Activated CD8-positive, alpha-beta T cell treated with anti-CD3 and anti-CD28 coated beads, Interleukin-2, amount 10 ng/mL, durations not matched to agents 7 days and 5 days (primary cell): ENCODE results near the gene MBOAT2. TPM values are rescaled to one million over a fixed set of nuclear protein-coding genes. Genes with fewer than 3 reads are reported as not detected.

Source experiments
- ATAC-seq: fragments of 150-1000 bp; cut with Tn5 transposase; one replicate; pipeline ENCODE4 v1.10.0; 2021; ENCODE audit warnings: moderate library complexity
- CTCF ChIA-PET: fragments of 350-600 bp; sonication (Branson Sonifier 250); formaldehyde crosslinking; loops from one replicate; lab custom pipeline; 2021; ENCODE audit warnings: antibody characterized with exemption; lab: Charles Lee
- POLR2A ChIA-PET: fragments of 350-600 bp; sonication (Branson Sonifier 250); formaldehyde crosslinking; loops from one replicate; lab custom pipeline; 2021; ENCODE audit warnings: antibody characterized with exemption; lab: Charles Lee
- DNase-seq: peaks from one replicate; pipeline ENCODE4 v3.0.0-alpha.2; 2020
- H3K27ac Mint-ChIP-seq: one replicate; pipeline ENCODE4 v1.8.0; 2021; ENCODE audit warnings: mild to moderate bottlenecking, mixed read lengths
- H3K27me3 Mint-ChIP-seq: one replicate; pipeline ENCODE4 v1.8.0; 2021; ENCODE audit warnings: low read depth, mixed read lengths
- H3K36me3 Mint-ChIP-seq: one replicate; pipeline ENCODE4 v1.8.0; 2021; ENCODE audit warnings: low read depth, mixed read lengths
- H3K4me1 Mint-ChIP-seq: one replicate; pipeline ENCODE4 v1.8.0; 2021; ENCODE audit warnings: low read depth, mixed read lengths
- H3K4me3 Mint-ChIP-seq: one replicate; pipeline ENCODE4 v1.8.0; 2021; ENCODE audit warnings: mild to moderate bottlenecking, mixed read lengths
- H3K9me3 Mint-ChIP-seq: one replicate; pipeline ENCODE4 v1.8.0; 2022; ENCODE audit warnings: mixed read lengths; ENCODE audit not compliant: insufficient read depth
- total RNA-seq, 2 experiments: library from RNA; stranded (reverse); gene quantifications; one replicate each; pipeline ENCODE4 v1.2.3, GENCODE V29; 2021

The MBOAT2 gene
- total RNA-seq, 2 experiments from 2014 or later = 6.3 to 6.5 TPM

DNA sequence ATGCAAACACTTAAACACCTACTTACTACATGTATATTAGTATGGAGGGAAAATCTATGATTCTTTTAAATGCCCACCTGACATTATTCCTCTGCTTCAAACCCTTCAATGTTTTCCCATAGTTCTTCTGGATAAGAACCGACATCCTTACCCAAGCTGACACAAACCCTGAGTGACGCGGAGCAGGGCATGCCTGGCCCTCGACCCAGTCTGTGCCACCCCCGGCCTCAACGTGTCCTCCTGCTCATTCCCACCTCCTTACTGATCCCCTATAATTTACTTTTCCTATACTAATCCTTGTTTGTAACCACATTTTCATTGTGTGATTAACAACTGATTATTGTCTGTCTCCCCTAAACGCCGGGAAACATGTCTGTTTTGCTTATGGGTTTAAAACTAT is 183.5 kb downstream of the MBOAT2 start:
- Mint-ChIP-seq H3K36me3 (peaks cover 11% of the 10 kb centered on the region), H3K27me3 (no peaks in the 10 kb centered on the region), H3K9me3 (no peaks in the 10 kb centered on the region), H3K4me3 (no peak overlapping the region), H3K4me1 (no peaks in the 10 kb centered on the region), H3K27ac (no peak overlapping the region)
- ATAC-seq (no peak), DNase-seq (no peak)
- CTCF ChIA-PET = no interaction called here
- POLR2A ChIA-PET = no interaction called here

DNA sequence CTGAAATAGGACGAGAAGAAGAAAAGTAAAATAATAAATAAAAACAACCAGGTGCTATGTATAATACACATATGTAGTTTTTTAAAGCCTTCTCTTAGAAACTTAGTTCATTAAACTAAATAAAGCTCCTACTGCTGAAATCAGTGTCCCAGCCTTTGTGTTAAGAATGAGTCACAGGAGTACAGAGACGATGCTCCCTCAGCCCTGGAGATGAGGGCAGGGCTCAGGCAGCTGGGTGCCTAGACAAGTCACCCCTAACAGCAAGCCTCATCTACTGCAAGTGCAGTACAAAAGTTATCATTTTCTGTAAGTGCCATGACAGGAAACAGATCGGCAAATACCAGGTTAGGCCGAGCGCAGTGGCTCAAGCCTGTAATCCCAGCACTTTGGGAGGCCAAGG is 184.3 kb downstream of the MBOAT2 start:
- H3K27me3 Mint-ChIP-seq = no peaks in the 10 kb centered on the region
- H3K9me3 Mint-ChIP-seq = no peaks in the 10 kb centered on the region
- ATAC-seq (no peak), DNase-seq (no peak)
- no peak overlapping the region for H3K4me3 Mint-ChIP-seq
- H3K27ac Mint-ChIP-seq = no peak overlapping the region
- no peaks in the 10 kb centered on the region for H3K4me1 Mint-ChIP-seq
- ChIA-PET POLR2A (no interaction called here), CTCF (interaction anchor here (0.9 kb wide), 1 partner anchor 26 kb away, joined by 3 read pairs; no protein-coding TSS in a partner anchor)
- H3K36me3 Mint-ChIP-seq = peaks cover 8% of the 10 kb centered on the region

DNA sequence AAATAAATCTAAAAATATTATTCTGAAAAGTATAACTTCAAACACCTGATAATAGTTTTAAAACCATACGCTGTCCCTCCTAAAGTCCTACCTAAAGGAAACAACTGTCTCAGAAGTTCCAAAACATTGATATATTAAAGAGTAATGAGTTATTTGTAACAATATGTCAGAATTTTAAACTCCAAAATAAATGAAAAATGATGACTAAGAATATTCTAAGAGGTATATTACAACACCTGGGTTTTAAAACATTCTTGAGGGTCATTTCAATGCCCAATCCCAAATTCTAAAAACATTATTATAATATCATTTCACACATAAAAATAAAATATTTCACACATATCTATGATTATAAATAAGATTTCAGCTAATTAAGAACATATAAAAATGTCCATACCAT is 186.3 kb downstream of the MBOAT2 start:
- DNase-seq (no peak), ATAC-seq (no peak)
- POLR2A ChIA-PET = no interaction called here
- Mint-ChIP-seq H3K27ac (no peak overlapping the region), H3K4me3 (no peak overlapping the region), H3K9me3 (no peaks in the 10 kb centered on the region), H3K27me3 (no peaks in the 10 kb centered on the region), H3K4me1 (no peaks in the 10 kb centered on the region), H3K36me3 (peaks cover 9% of the 10 kb centered on the region)
- CTCF ChIA-PET = no interaction called here

DNA sequence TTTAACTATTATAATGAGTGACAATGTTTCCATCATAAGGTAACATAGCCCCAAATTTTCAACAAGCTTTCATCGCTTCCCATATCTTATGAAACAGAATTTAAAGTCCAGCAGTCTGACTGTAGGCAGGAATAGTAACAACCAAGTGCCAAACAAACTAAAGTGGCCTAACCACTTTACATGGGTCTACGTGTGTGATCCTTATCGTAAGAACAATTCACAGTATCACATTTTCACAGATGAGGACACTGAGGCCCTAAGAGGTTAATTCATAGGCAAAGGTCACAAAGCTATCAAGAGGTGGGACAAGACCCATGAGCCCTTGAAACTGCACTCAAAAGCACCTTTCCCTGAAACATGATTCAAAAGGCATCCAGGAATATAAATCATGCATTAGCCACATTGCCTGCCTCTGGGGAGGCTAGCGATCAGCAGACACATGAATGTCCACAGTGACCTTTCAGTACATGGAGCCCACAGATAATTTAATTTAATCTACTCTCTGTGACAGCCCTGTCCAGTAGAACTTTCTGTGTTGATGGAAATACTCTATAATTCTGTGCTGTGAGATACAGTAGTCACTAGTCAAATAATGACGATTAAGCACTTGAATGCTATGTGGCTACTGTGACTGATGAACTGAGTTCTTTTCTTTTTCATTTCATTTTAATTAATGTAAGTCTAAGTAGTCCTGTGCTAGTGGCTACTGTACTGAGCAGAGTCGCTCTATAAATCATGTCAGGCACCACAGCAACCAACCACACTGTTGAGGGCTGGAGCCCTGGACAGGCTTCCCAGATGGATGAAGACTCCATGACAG is 196.4 kb downstream of the MBOAT2 start:
- CTCF ChIA-PET = interaction anchor here (1.0 kb wide), 1 partner anchor 10 kb away, joined by 3 read pairs; no protein-coding TSS in a partner anchor
- no peak for ATAC-seq
- peaks cover 52% of the 10 kb centered on the region for H3K36me3 Mint-ChIP-seq

DNA sequence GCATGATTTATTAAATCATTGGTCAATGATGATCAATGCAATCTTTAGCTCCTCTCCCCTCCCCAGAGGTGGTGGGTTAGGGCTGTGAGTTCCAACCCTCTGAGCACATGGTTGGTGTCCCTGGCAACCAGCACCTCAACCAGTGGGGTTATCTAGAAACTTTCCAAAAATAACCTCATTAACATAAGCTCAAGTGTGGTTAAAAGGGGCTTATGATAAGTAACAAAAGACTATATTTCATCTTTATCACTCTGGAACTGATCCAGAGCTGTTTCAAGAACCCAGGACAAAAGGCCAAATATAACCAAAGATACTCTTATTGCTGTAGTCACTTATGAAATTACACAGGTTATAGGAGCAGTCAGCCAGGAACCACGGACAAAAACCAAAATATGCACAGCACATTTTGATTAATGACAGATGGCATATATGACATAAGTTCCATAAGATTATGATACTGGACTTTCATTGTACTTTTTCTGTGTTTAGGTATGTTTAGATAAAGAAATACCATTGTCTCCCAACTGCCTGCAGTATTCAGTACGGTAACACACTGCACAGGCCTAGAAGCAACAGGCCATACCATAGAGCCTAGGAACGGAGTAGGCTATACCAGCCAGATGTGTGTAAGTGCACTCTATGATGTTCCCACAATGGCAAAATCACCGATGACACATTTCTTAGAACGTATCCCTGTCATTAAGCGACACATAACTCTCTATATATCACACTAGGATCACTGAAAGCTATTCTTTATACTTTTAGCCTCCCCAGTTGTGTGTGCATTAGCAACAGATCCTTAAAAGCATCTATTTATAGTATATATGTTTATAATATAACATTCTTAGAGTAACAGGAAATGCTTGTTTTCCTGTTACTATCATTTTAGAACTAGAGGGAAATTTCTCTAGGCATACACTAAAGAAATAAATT is 197.9 kb downstream of the MBOAT2 start:
- Mint-ChIP-seq H3K4me3 (no peak overlapping the region), H3K27me3 (no peaks in the 10 kb centered on the region), H3K9me3 (no peaks in the 10 kb centered on the region), H3K4me1 (peaks cover 13% of the 10 kb centered on the region), H3K36me3 (peaks cover 53% of the 10 kb centered on the region), H3K27ac (no peak overlapping the region)
- POLR2A ChIA-PET = no interaction called here
- CTCF ChIA-PET = interaction anchor here (0.9 to 1.1 kb wide), 4 partner anchors 8 to 44 kb away, joined by 3 to 5 read pairs (median 3); no protein-coding TSS in a partner anchor
- DNase-seq (no peak), ATAC-seq (no peak)

More for the DNA sequence above, 196.4 kb downstream of the MBOAT2 start:
- no peak for DNase-seq
- Mint-ChIP-seq H3K27ac (no peak overlapping the region), H3K4me1 (peaks cover 13% of the 10 kb centered on the region), H3K4me3 (no peak overlapping the region), H3K9me3 (no peaks in the 10 kb centered on the region), H3K27me3 (no peaks in the 10 kb centered on the region)
- POLR2A ChIA-PET = no interaction called here

DNA sequence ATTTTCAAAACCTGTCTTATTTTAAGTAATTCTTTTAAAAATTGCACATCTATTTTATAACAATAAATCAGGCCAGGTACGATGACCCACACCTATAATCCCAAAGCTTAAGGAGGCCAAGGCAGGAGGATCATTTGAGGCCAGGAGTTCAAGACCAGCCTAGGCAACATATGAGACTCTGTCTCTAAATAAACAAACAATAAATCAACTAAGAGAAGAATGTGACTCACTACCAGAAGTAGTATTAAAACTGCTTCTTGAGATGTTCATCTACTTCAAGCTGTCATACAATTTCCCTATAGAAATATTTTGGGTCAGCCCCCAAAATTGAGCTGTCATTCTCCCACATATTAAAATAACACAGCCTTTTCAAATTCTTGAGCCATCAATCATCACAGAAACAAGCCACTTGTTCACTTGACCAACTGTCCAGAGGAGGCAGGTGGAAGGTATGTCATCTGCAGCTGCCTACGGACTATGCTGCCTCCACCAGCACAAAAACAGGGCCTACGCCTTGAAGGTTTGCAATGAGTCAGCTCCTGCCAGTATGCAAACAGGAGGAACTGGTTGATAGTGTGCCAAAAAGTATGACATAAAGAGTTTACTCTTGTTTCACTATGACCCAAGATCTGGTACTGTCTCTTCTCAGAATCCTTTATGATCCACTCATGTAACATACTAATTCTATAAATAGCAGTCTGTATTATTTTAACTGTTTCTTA is 199.7 kb downstream of the MBOAT2 start:
- CTCF ChIA-PET = interaction anchor here (0.7 kb wide), 1 partner anchor 1054 kb away, joined by 4 read pairs; no protein-coding TSS in a partner anchor
- ATAC-seq = peak; percentile 68
- H3K9me3 Mint-ChIP-seq = no peaks in the 10 kb centered on the region

DNA sequence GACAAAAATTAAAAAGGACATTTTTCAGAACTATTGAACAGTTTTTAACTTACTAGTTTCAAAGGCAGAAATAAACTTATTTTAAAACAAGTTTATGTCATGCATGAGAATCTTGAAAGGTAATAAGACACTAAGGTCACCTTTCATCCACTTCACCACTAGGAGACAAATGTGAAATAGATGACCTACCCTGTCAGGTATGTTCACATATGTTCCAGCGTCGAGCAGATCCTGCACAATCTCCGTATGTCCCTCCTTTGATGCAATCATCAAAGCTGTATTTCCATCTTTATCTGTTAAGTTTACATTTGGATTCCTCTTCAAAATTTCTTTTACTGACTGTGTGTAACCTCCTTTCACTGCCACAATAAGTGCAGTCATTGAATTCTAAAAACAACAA is 200.7 kb downstream of the MBOAT2 start:
- Mint-ChIP-seq H3K36me3 (peaks cover 60% of the 10 kb centered on the region), H3K4me1 (peaks cover 14% of the 10 kb centered on the region), H3K9me3 (no peaks in the 10 kb centered on the region), H3K27me3 (no peaks in the 10 kb centered on the region), H3K4me3 (no peak overlapping the region), H3K27ac (no peak overlapping the region)
- ChIA-PET POLR2A (no interaction called here), CTCF (no interaction called here)
- ATAC-seq = no peak
- no peak for DNase-seq

More for the DNA sequence above, 199.7 kb downstream of the MBOAT2 start:
- POLR2A ChIA-PET = interaction anchor here (0.5 to 0.9 kb wide), 2 partner anchors 33 to 119 kb away, joined by 3 read pairs; no protein-coding TSS in a partner anchor
- Mint-ChIP-seq H3K27ac (no peak overlapping the region), H3K4me3 (no peak overlapping the region), H3K36me3 (peaks cover 56% of the 10 kb centered on the region), H3K4me1 (peaks cover 13% of the 10 kb centered on the region), H3K27me3 (no peaks in the 10 kb centered on the region)
- DNase-seq = peak; percentile 30

Other genes starting within 250 kb of the MBOAT2 start
- gene KIDINS220, start 166.1 kb downstream of the MBOAT2 start, total RNA-seq = 10 to 100 TPM; 27.2 to 30.0 TPM
- gene ASAP2, start 203.1 kb upstream of the MBOAT2 start, total RNA-seq = not detected